Nephron (organoid): ENCODE results near the gene SGMS2.

Source experiments
- H3K27ac Mint-ChIP-seq, 3 experiments: 2 replicates each; pipeline ENCODE4 v1.8.0; 2020; ENCODE audit warnings: mixed read lengths in 3 of 3, mild to moderate bottlenecking in 2 of 3, moderate library complexity in 1 of 3
- H3K27me3 Mint-ChIP-seq: 2 replicates; pipeline ENCODE4 v1.8.0; 2021; ENCODE audit warnings: low read depth, mild to moderate bottlenecking, moderate library complexity, mixed read lengths
- H3K36me3 Mint-ChIP-seq: 2 replicates; pipeline ENCODE4 v1.8.0; 2020; ENCODE audit warnings: low read depth, mixed read lengths
- H3K4me1 Mint-ChIP-seq: 2 replicates; pipeline ENCODE4 v1.8.0; 2020; ENCODE audit warnings: mixed read lengths
- H3K4me3 Mint-ChIP-seq, 3 experiments: 2 replicates each; pipeline ENCODE4 v1.8.0; 2020; ENCODE audit warnings: mild to moderate bottlenecking in 3 of 3, mixed read lengths in 3 of 3, moderate library complexity in 2 of 3
- H3K9me3 Mint-ChIP-seq: 2 replicates; pipeline ENCODE4 v1.8.0; 2020; ENCODE audit warnings: mixed read lengths
- TF ChIP-seq, protein P1 (sequence below), 3 experiments: fragments of 200-600 bp; sonication (generic); IDR thresholded peaks; one replicate each; pipeline ENCODE4 v1.5.0; 2021; ENCODE audit warnings: antibody characterized with exemption in 3 of 3; ENCODE audit not compliant: unreplicated experiment in 3 of 3

The SGMS2 gene

DNA sequence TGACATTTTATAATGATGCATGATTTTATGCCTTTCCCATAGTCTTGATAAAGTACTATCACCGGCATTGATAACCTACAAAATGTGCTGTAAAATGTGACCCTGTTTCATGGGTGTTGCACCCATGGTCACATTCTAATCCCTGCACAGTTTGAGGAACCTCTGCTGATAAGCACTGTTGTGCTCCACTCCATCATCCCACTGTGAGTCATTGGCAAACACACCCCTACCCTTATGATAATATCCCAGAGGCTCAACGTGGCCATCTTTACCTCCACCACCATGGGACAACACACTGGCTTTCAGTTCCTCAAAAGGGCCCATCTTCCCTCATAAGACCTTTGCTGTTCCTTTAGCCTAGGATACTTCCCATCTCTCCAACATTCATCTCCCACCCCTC is 32.0 kb upstream of the SGMS2 start:
- Mint-ChIP-seq H3K9me3 (no peaks in the 10 kb centered on the region), H3K4me3 (no peak overlapping the region), H3K27me3 (no peaks in the 10 kb centered on the region), H3K27ac (no peak overlapping the region), H3K4me1 (no peaks in the 10 kb centered on the region), H3K36me3 (no peaks in the 10 kb centered on the region)
- TF ChIP-seq, protein P1, sequence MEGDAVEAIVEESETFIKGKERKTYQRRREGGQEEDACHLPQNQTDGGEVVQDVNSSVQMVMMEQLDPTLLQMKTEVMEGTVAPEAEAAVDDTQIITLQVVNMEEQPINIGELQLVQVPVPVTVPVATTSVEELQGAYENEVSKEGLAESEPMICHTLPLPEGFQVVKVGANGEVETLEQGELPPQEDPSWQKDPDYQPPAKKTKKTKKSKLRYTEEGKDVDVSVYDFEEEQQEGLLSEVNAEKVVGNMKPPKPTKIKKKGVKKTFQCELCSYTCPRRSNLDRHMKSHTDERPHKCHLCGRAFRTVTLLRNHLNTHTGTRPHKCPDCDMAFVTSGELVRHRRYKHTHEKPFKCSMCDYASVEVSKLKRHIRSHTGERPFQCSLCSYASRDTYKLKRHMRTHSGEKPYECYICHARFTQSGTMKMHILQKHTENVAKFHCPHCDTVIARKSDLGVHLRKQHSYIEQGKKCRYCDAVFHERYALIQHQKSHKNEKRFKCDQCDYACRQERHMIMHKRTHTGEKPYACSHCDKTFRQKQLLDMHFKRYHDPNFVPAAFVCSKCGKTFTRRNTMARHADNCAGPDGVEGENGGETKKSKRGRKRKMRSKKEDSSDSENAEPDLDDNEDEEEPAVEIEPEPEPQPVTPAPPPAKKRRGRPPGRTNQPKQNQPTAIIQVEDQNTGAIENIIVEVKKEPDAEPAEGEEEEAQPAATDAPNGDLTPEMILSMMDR (IDR thresholded peaks at IDR 0.05; ENCODE audit: unreplicated experiment in 3 of 3), result no peak

DNA sequence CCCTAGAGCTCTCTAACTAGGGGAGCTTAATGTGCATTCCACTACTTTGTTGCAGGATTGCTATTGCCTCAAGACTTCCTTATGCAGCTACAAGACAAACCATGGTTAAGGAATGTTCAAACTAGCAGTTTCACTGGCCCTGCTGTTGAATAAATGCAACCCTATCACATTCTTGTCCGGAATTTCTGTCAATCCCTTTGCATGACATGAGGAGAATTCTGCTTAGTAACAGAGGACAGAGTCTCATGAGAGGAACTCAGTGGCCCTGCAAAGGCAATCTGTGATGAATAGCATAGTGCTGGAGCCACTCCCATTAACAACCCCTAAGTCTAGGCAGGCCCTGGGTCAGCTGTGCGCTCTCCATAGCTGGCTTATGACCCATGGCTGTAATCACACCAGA is 30.7 kb upstream of the SGMS2 start:
- no peaks in the 10 kb centered on the region for H3K36me3 Mint-ChIP-seq
- H3K4me3 Mint-ChIP-seq, result no peak overlapping the region
- no peaks in the 10 kb centered on the region for H3K9me3 Mint-ChIP-seq
- no peaks in the 10 kb centered on the region for H3K4me1 Mint-ChIP-seq
- no peak overlapping the region for H3K27ac Mint-ChIP-seq
- TF ChIP-seq, protein P1 (IDR thresholded peaks at IDR 0.05; ENCODE audit: unreplicated experiment in 3 of 3), result no peak
- no peaks in the 10 kb centered on the region for H3K27me3 Mint-ChIP-seq

DNA sequence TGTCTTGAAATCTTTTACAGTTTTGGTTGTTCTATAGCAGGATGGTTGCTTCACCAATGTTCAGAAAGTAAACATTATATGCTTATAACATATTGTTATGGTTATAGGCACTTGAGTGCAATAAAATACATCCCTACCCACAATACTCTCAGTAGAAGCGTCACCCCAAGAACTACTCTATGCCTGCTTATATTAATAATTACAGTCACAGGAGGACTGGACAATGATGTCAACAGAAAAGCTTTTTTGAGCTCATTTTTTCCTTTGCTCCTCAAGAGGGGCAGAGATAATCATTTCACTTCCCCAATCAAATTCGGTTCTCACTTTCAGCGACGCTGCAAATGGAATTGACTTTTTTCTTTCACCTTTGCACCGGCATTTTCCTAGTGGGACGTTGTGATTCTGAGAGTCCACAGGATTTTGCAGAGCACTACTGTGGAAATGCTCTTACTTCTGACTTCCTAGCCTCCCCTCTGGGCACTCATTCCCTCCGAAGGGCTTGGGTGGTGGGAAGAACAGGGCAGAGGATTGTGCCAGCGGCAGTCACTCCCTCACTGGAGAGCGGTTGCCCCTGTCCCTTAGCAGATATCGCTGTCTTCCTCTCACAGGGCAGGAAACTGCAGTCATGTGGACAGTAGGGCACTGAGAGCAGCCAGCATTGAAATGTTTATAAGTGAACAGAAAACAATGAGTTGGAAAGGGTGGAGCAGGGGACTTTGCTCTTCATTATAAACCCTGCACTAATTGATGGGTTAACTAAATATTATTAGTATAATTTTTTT is 24.9 kb upstream of the SGMS2 start:
- Mint-ChIP-seq H3K27ac (no peak overlapping the region), H3K36me3 (no peaks in the 10 kb centered on the region), H3K4me3 (no peak overlapping the region), H3K4me1 (no peaks in the 10 kb centered on the region), H3K27me3 (no peaks in the 10 kb centered on the region), H3K9me3 (no peaks in the 10 kb centered on the region)
- TF ChIP-seq, protein P1 (IDR thresholded peaks at IDR 0.05; ENCODE audit: unreplicated experiment in 3 of 3), result no peak

DNA sequence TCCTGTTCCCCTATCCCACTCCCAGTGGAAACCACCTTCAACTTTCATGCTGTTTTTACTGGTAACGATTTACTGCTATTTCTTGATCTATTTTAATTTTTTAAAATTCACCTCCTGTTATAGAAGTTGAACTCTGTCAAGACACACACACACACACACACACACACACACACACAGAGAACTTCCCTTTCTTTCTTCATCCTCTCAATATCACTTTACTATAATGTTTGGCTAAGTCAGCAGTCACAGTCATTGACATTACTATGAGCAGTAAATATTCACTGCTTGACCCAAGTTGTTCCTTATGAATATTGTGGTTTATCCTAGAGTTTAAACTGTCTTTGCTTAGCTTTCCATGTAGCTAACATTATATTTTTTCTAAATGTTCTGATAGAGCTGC is 24.0 kb upstream of the SGMS2 start:
- Mint-ChIP-seq H3K36me3 (no peaks in the 10 kb centered on the region), H3K27ac (no peak overlapping the region)

DNA sequence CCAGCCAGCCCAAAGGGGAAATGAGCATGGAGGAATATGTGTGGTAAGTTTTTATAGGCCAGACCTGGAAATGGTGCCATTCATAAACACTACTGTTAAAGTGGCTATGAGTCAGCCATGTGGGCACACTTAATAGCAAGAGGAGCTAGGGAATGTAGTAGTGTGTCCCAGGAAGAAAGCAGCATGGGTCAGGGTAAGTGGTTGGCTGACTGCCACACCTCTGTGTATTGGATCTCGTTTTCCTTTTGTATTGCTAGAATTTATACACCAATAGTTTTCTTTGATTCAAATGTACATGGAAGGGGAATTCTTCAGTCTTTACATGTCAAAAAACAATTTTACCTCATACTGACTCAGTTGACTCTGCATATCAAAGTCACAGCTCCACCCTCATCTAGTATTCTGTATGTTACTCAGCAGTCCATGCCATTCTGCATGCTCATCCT is 22.9 kb upstream of the SGMS2 start:
- Mint-ChIP-seq H3K27me3 (no peaks in the 10 kb centered on the region), H3K9me3 (no peaks in the 10 kb centered on the region), H3K27ac (no peak overlapping the region), H3K4me3 (no peak overlapping the region), H3K36me3 (no peaks in the 10 kb centered on the region), H3K4me1 (no peaks in the 10 kb centered on the region)
- TF ChIP-seq, protein P1 (IDR thresholded peaks at IDR 0.05; ENCODE audit: unreplicated experiment in 3 of 3), result no peak

More for the DNA sequence above, 24.0 kb upstream of the SGMS2 start:
- Mint-ChIP-seq H3K4me1 (no peaks in the 10 kb centered on the region), H3K27me3 (no peaks in the 10 kb centered on the region), H3K9me3 (no peaks in the 10 kb centered on the region), H3K4me3 (no peak overlapping the region)
- TF ChIP-seq, protein P1 (IDR thresholded peaks at IDR 0.05; ENCODE audit: unreplicated experiment in 3 of 3), result no peak

DNA sequence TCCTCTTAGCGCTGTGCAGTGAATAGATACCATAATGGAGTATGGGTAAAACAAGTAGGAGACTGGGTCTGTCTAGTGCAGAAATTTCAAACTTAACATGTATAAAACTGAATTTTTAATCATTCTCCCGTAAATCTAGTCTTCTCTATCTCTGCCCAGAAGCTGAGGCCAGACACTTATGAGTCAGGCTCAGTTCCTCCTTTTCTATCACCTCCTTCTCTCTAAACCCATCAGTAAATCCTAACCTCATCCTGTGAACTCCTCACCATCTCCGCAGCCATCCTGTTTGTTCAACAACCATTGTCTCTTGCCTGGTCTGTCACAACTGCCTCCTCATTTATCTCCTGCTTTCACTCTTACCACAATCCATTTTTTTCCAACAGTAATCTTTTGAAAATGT is 19.8 kb upstream of the SGMS2 start:
- Mint-ChIP-seq H3K27ac (no peak overlapping the region), H3K36me3 (no peaks in the 10 kb centered on the region), H3K4me3 (no peak overlapping the region), H3K4me1 (no peaks in the 10 kb centered on the region), H3K9me3 (no peaks in the 10 kb centered on the region), H3K27me3 (no peaks in the 10 kb centered on the region)
- TF ChIP-seq, protein P1 (IDR thresholded peaks at IDR 0.05; ENCODE audit: unreplicated experiment in 3 of 3), result no peak
